ENCODE measurements around the gene PRPF38B.

Gene PRPF38B

DNA sequence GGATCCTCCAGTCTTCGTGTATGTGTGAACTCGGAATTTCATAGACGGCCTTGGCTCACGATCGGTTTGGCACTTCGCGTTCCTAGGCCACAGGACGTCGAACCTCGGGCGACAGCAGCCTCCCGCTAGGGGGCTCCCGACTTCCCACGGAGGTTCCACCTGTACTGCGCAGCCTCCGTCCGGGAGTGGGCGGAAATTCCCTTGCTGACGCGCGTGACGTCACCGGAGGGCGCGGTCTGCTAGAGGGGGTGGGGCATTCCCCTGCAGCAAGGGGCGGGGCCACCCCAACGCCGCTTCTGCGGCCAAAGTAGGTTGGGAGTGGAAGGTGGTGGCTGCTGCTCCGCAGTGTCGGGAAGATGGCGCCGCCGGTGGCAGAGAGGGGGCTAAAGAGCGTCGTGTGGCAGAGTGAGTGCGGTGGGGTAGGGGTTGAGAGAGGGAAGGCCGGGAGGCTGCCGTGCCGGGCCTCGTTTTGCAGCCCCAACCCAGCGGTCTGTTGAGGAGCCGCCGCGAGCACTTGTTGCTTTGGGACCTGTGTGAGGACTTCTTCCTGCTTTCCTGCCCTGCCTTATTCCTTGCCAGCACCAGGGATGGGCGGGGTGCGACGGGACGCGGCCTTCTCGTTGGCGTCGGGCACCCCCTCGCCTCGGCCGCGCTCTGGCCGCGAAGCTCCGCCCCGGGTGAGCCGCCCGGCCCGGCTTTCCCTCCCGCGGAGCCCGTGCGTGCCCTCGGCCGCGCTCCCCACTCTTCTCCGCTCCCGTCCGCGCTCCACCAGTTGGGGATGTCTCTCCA is 54.5 kb downstream of the PRPF38B start, which contains the start of gene STXBP3:
STXBP3 (plus strand) TSS at position 293 of the 789 bp plus-strand sequence; CDS start at position 357, 64 bp downstream.
- Histone ChIP-seq H3K9ac (ENCODE audit: insufficient read length, low read depth) (peak within 1 kb of the TSS; percentile 96), H3K9me3 (ENCODE audit: insufficient read depth, low read length) (no peaks in the 10 kb centered on the region), H3K27me3 (ENCODE audit: insufficient read depth, insufficient read length) (peaks cover 9% of the 10 kb centered on the region), H3K36me3 (ENCODE audit: insufficient read depth, insufficient read length, low read length) (peaks cover 25% of the 10 kb centered on the region), H3K4me1 (ENCODE audit: insufficient read depth, insufficient read length) (no peaks in the 10 kb centered on the region), H3K4me3 (ENCODE audit: insufficient read length, low read depth) (peak within 1 kb of the TSS; percentile 86)
- TF ChIP-seq YY1 (IDR thresholded peaks at IDR 0.05; ENCODE audit: insufficient read depth, insufficient read length) = peak; percentile 28
- TF ChIP-seq ZNF274 (IDR thresholded peaks at IDR 0.05; ENCODE audit: low read depth, low read length) = no peak
- peak; percentile 98 for DNase-seq (ENCODE audit: low read depth, low spot score)

GRCh38 chr1:108747171-108747850 is 55.2 kb downstream of the PRPF38B start:
- Histone ChIP-seq H3K9me3 (ENCODE audit: insufficient read depth, low read length) (no peaks in the 10 kb centered on the region), H3K9ac (ENCODE audit: insufficient read length, low read depth) (peak overlapping the region; percentile 96), H3K27me3 (ENCODE audit: insufficient read depth, insufficient read length) (peaks cover 9% of the 10 kb centered on the region), H3K36me3 (ENCODE audit: insufficient read depth, insufficient read length, low read length) (peaks cover 32% of the 10 kb centered on the region), H3K4me1 (ENCODE audit: insufficient read depth, insufficient read length) (no peaks in the 10 kb centered on the region), H3K4me3 (ENCODE audit: insufficient read length, low read depth) (peak overlapping the region; percentile 86)
- peak; percentile 40 for DNase-seq (ENCODE audit: low read depth, low spot score)
- TF ChIP-seq YY1 (IDR thresholded peaks at IDR 0.05; ENCODE audit: insufficient read depth, insufficient read length) (no peak), SUZ12 (IDR thresholded peaks at IDR 0.05; ENCODE audit: extremely low read depth, insufficient read depth, insufficient read length) (no peak), ZNF274 (IDR thresholded peaks at IDR 0.05; ENCODE audit: low read depth, low read length) (no peak)

DNA sequence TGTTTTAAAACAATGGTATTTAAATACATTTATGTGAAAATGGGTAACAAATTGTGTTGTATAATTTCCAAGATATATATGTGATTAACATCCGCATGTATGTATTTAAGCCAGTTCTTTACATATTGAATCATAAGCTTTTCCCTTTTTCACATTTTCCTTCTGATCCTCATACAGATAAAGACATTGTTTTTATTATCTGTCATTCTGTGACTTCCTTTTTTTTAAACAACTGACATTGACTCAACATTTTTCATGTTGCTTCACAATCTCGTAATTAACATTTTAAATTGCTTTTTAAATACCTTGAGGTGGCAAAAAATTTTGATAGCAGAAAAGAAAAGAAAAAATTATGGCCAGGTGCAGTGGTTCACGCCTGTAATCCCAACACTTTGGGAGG is 55.8 kb downstream of the PRPF38B start:
- Histone ChIP-seq H3K36me3 (ENCODE audit: insufficient read depth, insufficient read length, low read length) (peaks cover 38% of the 10 kb centered on the region), H3K4me1 (ENCODE audit: insufficient read depth, insufficient read length) (no peaks in the 10 kb centered on the region), H3K9ac (ENCODE audit: insufficient read length, low read depth) (no peak overlapping the region), H3K27me3 (ENCODE audit: insufficient read depth, insufficient read length) (peaks cover 9% of the 10 kb centered on the region), H3K4me3 (ENCODE audit: insufficient read length, low read depth) (peak overlapping the region; percentile 86), H3K9me3 (ENCODE audit: insufficient read depth, low read length) (no peaks in the 10 kb centered on the region)
- DNase-seq (ENCODE audit: low read depth, low spot score) = no peak
- no peak for TF ChIP-seq ZNF274 (IDR thresholded peaks at IDR 0.05; ENCODE audit: low read depth, low read length)
- no peak for TF ChIP-seq YY1 (IDR thresholded peaks at IDR 0.05; ENCODE audit: insufficient read depth, insufficient read length)
- no peak for TF ChIP-seq SUZ12 (IDR thresholded peaks at IDR 0.05; ENCODE audit: extremely low read depth, insufficient read depth, insufficient read length)

GRCh38 chr1:108749081-108749480 is 57.0 kb downstream of the PRPF38B start:
- Histone ChIP-seq H3K4me1 (ENCODE audit: insufficient read depth, insufficient read length) (no peaks in the 10 kb centered on the region), H3K36me3 (ENCODE audit: insufficient read depth, insufficient read length, low read length) (peaks cover 50% of the 10 kb centered on the region), H3K9me3 (ENCODE audit: insufficient read depth, low read length) (no peaks in the 10 kb centered on the region), H3K4me3 (ENCODE audit: insufficient read length, low read depth) (no peak overlapping the region), H3K27me3 (ENCODE audit: insufficient read depth, insufficient read length) (peaks cover 9% of the 10 kb centered on the region), H3K9ac (ENCODE audit: insufficient read length, low read depth) (no peak overlapping the region)
- no peak for DNase-seq (ENCODE audit: low read depth, low spot score)
- TF ChIP-seq YY1 (IDR thresholded peaks at IDR 0.05; ENCODE audit: insufficient read depth, insufficient read length) (no peak), ZNF274 (IDR thresholded peaks at IDR 0.05; ENCODE audit: low read depth, low read length) (no peak), SUZ12 (IDR thresholded peaks at IDR 0.05; ENCODE audit: extremely low read depth, insufficient read depth, insufficient read length) (no peak)

GRCh38 chr1:108750476-108751181 is 58.5 kb downstream of the PRPF38B start:
- Histone ChIP-seq H3K27me3 (ENCODE audit: insufficient read depth, insufficient read length) (peaks cover 2% of the 10 kb centered on the region), H3K4me1 (ENCODE audit: insufficient read depth, insufficient read length) (no peaks in the 10 kb centered on the region), H3K9me3 (ENCODE audit: insufficient read depth, low read length) (no peaks in the 10 kb centered on the region), H3K4me3 (ENCODE audit: insufficient read length, low read depth) (no peak overlapping the region), H3K36me3 (ENCODE audit: insufficient read depth, insufficient read length, low read length) (peaks cover 54% of the 10 kb centered on the region), H3K9ac (ENCODE audit: insufficient read length, low read depth) (no peak overlapping the region)
- no peak for TF ChIP-seq ZNF274 (IDR thresholded peaks at IDR 0.05; ENCODE audit: low read depth, low read length)
- no peak for TF ChIP-seq SUZ12 (IDR thresholded peaks at IDR 0.05; ENCODE audit: extremely low read depth, insufficient read depth, insufficient read length)
- TF ChIP-seq YY1 (IDR thresholded peaks at IDR 0.05; ENCODE audit: insufficient read depth, insufficient read length) = no peak
- no peak for DNase-seq (ENCODE audit: low read depth, low spot score)
